GM21360 (cell line): ENCODE results near the gene MYO1E.
"Not testable (repeated sequence)": the region's sequence is repeated elsewhere in the genome, so short reads cannot be mapped to it uniquely, and the experiment has no call there.

Source experiments
- ATAC-seq: cut with Tn5 transposase; IDR thresholded peaks from one replicate; pipeline ENCODE4 v1.9.1; 2021; ENCODE audit warnings: mild to moderate bottlenecking, moderate library complexity; ENCODE audit not compliant: unreplicated experiment

MYO1E gene

DNA sequence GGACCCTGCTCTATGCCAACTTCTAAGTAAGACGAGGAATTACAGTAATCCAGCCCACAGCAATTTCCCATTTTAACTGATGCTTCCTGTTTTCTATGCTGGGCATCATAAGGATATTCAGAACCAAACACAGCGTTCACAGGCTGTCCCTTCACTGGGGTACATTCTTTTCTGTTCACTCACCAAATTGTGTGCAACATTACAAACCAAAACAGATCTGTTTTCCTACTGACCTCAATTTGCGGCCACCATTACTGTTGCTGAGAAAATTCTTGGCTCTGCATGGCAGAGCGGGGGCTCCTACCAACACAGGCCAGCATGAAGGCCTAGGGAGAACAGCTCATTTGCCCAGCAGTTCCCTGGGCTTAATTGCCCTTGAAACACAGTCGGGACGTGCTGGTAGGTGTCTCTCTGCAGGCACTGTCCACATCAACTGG lies 76.5 kb downstream of the MYO1E start:
- no peak for ATAC-seq

DNA sequence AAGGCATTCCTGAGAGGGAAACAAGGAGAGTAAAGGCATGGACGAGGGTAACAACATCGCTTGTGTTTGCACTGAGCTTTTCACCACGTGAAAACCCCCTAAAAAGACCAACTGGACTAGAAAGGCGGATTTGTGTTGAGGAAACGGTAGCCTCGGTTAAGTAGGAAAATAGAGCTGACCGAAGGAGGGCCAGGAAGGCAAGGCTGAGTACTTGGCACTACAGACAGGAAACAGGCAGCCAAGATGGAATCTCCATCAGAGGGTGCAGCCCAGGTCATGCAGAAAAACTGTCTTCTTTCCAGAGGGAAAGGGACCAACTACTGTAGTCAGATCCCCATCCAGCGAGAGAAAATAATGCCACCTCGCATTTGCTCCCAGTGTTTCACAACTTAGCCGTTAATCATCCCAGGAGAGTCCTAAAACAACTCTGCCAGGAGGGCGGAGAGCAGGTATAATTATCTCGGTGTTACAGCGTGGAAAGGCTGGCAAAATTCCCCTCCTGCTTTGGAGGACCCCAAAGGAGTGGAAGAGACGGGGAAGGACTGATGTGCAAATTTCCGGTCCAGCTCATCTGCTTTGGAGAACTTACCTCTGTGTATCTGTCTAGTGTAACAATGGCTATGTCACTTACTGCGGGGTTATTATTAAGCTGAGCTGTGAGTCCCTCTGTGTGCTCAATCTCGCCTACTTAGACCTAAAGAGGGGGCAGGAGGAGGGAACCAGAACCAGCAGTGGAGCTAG lies 77.2 kb downstream of the MYO1E start:
- no peak for ATAC-seq

DNA sequence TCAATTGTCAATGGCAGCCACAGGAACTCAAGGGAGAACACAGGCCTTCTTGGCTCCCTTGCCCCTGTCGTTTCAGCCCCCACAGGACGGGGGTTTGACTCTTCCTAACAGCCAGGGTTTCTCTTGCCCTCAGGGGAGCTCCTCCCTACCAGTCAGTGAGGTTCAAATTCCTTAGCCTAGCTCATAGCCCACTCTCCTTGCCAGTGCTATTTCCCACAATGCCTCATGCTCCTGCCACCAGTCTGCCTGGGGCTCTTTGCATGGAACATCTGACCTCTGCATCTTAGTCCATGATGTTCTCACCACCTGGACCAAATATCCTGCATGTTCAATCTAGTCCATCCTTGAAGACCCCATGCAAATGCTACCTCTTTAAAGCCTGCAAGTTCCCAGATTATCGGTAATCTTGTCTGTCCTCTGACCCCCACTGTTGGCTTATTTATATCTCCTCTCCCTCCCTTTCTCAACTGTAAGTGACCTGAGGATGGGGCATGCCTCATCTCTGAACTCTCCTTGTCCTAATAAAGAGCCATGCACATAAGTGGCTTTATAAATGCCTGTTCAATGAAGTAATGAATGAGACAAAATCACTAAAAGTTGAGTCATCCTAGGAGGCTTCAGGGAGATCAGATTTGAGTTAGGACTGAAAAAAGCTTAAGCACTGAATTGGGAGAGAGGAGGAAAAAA lies 78.0 kb downstream of the MYO1E start:
- ATAC-seq, result no peak

DNA sequence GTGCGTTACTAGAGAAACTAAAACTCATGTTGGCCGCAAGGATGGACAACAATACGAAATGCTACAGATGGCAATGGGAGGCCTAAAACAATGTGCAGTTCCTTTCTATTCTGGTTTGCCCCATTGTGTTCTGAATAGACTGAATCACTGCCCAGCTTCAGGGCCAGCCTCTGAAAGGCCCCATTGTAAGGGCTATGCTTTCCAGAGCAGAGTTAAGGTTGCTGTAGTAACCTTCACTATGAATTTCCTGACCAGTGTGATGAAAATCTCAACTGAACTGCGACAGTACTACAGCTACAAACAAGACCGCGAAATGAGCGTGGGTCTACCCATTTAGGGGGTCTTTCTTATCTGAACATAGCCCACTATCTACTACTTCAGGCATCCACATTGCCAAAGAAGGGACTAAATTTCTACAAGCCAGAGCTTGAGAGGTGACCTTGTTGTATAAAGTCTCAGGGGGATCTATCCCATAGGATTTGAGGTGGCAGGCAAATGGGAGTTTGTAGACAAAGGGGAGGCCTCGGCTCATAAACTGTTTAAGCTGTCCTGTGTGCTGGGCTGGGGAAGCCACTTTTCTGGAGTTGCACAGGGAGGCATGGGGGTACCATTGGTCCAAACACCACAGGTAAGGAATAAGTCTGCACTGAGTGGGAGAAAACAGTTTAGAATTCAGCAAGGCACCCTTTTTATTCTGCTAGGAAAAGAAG lies 80.1 kb downstream of the MYO1E start:
- no peak for ATAC-seq

DNA sequence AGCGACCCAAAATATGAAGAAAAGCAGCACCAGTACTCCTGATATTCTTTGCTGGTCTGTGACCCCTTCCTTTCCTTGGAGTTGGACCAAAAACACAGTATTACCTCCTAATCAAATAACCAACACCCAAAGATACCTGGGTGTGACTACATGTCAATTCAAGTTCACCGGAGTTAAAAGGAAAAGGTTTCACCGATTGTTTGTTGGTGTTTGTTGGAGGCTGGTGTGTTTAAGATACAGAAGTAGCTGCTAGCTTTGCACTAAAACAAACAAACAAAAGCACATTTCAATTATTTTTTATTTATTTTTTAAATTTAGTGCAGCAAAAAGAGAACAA lies 81.5 kb downstream of the MYO1E start:
- no peak for ATAC-seq

DNA sequence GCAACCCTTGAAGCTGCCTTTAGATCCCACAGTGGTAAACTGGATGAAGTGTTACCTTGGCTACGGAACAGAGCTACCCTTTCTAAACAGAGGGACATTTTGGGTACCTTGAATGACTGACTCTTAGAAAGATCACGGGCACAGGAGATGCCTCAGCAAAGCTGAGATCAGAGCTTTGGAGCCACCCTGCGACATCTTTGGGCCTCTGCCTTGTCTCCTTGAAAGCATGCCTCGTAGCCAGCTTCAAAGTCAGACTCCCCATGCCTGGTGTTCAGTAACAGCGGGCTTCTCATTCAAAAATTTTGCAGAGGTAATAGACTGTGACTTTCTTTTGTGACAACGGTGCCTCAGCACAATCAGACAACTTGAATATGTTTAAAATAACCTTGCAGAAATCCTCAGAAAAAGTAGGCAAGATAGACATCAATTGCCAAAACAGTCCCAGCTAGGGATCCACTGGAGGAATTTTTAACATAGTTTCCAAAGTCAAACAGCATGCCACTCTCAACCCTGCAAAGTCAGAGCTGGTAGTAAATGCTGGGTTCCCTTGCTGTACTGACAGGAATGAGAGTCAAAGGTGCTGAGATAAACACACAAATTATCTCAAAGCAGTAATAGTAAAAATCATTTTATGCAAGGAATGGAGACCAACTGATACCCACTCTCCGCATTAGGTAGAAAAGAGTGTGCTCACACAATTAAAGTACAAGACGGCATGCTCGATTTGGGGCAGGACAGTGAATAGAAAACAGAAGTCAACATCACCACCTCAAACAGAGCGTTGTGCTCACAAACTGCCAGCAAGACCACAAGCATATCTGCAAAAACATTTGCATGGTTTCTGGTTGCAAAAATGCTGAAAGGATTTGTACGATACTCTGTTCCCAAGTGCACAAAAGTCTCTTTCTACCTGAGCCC lies 82.1 kb downstream of the MYO1E start:
- ATAC-seq, result no peak

DNA sequence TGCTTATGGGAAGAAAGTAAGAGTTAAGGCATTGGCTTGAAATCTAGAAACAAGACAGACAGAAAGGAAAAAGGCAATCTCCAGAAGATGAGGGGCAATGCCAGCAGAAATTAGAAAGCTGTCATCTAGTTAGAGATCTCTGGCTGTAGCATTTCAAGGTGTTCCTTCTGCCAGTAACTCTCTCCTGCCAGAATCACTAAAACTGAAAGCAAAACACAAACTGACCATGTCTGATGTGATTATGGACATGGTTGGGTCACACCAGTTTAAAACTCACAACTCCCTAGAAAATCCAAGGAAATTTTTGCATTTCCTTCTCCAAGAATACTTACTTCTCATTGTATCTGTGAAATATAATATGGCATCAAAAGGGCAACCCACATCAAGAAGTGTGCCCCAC lies 83.1 kb downstream of the MYO1E start:
- no peak for ATAC-seq

DNA sequence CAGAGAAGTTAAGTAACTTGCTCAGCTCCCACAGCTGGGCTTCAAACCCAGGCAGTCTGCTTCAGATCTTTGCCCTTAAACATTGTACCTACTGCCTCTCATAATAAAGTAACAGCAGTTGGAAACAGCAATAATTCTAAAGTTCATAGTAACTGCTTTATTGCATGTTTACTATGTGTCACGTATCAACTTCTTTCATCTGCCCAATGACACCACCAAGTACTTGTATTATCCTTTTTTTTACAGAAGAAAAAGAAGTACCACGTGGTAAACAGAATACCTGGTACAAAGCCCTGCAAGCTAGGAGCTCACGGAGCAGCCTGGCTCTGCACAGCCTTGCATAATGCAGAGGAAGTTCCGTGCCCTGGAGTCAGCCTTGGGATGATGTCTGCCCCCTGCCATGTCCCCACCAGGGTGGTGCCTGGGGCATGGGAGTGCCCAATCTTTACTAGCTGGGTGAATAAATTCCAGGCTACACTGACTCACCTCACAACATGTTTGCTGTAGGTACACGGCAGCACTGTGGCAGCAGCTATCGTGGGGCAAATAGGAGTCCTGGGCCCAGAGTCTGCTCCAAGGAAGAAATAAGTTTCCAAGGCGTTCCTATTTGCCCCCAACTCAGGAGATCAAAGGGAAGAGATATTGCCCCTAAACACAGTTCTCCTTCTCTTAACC lies 88.8 kb downstream of the MYO1E start:
- no peak for ATAC-seq

DNA sequence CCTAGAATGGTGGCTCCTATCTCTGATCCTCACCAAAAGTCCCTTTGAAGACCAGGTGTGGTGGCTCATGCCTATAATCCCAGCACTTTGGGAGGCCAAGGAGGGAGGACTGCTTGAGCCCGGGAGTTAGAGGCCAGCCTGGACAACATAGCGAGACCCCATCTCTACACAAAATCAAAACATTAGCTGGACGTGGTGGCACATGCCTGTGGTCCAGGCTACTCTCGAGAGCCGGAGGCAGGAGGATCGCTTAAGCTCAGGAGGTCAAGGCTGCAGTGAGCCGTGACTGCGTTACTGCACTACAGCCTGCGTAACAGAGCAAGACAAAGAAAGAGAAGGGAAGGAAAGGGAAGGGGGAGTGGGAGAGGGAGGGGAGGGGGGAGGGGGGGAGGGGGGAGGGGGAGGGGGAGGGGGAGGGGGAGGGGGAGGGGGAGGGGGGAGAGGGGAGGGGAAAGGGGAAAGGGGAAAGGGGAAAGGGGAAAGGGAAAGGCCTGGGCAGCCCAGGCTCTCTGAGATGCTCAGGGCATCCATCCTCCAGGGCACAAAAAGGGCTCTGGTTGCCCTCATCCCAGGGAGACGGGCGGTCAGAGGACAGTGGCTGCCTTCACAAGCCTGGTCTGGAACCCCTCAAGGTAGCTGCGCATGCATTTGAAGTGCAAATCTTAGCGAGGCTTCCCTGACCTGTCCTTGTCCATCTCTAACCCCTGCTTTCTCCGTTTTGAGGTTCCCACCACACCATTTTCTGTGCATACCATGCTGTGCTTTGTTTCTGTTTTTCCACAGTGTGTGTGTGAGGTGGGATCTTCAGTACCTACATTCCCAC lies 89.9 kb downstream of the MYO1E start:
- ATAC-seq, result no peak

DNA sequence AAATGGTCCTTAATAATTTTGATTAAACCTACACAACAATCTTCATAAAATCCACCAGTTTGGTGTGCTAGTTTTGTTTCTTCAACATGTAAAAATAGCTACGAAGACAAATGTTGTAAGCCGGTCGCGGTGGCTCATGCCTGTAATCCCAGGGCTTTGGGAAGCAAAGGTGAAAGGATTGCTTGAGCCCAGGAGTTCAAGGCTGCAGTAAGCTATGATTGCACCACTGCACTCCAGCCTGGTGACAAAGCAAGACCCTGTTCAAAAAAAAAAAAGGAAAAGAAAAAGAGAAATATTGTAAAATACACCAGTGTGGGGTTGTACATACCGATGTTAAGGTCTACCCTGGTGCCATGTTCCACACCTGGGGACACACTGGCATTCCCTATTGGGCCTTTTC lies 91.0 kb downstream of the MYO1E start:
- no peak for ATAC-seq

DNA sequence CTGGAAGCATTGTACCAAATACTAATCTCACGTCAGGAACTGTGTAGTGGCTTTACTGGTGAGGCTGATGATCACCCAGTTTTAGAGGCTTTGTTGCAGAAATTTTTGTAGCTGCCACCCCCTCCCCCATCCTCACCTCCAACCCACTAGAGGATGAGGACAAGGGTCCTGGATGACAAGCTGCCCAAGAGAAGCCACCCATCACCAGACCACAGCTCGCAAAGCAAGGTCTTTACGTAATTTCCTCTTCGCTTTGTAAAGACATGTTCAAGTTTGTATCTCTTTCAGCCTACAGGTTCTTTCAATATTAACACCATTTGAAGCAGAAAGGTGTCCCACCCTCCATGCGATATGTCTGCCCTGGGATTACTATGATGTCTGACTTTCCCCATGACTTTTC lies 91.8 kb downstream of the MYO1E start:
- ATAC-seq, result no peak

DNA sequence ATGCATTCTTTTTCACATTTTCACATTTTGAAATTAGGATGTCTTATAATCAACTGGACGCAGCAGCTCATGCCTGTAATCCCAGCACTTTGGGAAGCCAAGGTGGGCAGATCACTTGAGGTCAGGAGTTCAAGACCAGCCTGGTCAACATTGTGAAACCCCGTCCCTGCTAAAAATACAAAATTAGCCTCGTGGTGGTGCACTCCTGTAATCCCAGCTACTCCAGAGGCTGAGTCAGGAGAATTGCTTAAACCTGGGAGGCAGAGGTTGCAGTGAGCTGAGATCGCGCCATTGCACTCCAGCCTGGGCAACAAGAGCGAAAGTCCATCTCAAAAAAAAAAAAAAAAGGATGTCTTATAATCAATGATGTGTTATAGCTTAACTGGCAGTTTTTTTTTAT lies 92.4 kb downstream of the MYO1E start:
- ATAC-seq, result not testable (repeated sequence)

DNA sequence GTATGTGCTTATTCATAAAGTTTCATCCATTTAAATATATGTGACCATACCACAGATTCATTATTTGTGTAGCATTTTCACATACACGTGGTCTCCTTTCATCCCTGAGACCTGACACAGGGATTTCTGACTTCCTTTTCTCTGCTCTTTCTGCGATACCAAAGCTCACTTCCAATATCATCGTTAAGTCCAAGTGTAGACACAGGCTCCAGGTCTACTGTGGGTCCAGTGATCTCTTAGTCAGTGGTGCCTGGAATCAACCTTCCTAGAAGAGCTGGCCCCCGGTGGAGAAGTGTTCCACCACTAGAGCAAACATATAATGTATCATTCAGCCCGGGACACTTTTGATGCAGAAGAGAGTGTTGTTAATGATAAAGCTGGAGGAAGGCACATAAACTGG lies 93.6 kb downstream of the MYO1E start:
- ATAC-seq, result no peak

DNA sequence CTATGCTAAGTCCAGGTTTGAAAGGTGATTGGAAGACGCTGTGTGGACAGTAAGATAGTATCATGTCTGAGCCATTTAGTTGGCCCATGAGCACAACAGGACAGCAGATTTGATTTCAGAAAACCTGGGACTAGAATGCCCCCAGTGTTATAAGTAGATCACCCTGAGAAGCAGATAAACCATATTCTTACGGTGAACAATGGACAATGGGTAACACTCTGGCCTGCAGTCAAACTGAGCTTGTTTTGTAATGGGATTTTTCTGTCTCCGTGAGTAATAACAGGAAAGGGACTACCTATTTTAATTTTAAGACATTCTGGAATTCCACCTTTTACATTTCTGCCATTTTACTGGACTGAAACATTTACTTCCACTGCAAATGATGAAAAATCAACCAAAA lies 94.6 kb downstream of the MYO1E start:
- no peak for ATAC-seq

DNA sequence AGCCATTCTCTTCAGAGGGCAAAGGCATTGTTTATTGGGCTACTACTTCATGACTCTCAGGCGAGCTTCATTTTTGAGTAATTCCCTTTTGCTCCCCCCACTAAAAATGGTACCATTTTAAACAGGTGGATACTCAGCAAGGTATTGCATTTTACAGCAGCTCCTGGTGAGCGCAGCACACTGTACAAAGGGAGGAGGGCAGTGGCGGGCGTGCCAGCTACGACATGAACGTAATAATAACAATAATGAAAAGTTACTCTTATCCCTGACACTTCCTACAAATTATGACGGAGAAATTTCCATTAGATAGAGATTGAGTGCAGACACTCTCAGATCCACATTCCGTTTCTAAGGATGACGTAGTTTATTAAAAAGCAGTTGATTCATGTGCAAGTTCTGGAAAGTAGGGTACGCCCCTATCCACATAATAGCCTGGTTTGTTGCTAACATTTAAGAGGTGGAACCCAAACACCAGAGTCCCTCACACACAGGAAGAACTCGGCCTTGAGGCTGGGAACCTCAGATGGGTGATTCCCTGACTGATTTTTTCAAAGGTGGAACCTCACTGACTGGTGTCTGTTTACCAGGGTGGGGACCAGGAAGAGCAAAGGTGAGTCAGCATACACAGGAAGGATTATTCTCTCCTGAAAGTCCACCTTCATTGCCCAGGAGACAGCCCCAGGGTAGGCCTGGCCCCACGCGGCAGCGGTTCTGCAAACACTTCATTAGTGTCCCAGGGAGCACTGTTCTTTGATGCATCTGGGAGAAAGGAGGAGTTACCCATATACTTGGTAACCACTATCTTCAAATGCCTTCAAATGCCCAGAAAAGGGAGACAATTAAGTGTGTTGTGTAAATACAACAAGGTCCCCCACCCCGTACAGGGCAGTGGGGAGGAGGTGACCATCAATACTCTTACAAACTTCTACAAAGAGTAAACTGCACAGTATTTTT lies 96.2 kb downstream of the MYO1E start:
- no peak for ATAC-seq

DNA sequence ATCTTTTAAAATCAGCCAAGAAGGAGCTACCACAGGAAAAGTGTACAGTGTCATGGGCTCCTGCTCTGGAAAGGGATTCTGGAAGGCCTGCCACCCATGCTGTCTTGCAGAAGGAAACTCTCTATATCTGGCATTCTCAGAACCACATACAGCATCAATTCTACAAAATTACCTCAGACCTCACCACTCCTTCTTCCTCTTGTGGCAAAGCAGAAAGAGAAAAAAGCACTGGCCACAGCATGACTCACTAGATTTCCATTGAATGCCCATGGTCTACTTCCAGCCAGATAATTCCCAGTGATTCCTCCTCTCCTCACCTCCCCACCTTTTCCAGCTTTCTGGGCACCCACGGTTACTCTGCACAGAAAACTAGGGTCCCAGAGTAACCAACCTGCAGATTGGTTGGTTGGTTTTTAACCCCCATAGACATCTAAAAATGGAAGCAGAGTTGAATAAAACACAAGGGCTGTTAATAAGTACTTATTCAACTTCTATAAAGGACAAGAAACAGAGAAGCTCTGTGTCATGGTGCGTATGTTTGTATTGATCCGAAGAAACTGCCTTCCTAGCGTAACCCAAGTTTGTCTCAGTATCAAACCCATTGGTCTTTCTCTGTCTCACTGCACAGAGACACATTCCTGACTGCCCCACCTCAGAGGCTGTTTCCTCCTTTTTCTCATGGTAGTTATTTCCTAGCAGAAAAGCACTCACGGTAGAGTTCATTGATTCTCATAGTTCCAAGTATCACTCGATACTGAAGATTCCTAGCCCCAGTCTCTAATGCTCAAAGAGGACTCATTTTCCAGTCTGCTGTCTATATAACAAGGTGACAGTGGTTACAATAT lies 98.3 kb downstream of the MYO1E start:
- no peak for ATAC-seq

DNA sequence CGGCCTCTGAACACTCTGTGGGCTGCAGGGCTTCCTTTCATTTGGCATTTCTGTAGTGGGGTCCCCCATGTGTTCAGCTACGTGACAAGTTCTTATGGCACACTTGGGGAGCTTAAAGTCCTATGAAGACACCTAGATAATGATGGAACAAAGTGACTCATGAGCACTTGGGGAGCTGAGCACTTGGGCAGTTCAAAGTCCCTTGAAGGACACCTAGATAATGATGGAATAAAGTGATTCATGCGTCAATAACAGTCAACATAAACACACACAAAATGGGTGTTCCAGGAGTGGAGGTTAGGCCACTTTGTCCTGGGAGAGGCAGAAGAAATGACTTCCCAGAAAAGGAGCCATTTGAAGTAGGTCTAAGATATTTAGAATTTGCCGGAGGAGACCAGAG lies 99.4 kb downstream of the MYO1E start:
- ATAC-seq, result no peak
